ENCODE results near the gene FOXRED1. TPM values are rescaled to one million over a fixed set of nuclear protein-coding genes. Genes with fewer than 3 reads are reported as not detected.
"Not testable (repeated sequence)": the region's sequence is repeated elsewhere in the genome, so short reads cannot be mapped to it uniquely, and the experiment has no call there.

FOXRED1 gene
- total and polyA plus RNA-seq, 4 donors, result 9.6 to 26.5 (median 22.6) TPM

DNA sequence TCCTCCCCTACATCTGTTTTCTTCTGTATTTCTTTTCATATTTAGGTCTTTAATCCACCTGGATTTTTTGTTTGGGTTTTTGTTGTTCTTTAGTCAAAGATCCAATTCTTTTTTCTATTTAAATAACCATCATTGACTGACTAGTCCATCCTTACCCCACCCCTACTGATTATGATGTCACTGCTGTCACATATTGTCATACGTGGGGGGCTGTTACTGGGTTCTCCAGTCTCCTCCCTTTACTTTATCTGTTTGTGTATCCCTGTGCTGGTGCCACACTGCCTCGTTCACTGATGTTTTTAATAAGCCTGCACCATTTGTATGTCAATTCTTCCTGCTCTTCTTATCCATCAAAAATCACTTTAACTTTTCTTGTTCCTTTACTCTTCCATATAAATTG, 28.1 kb downstream of the FOXRED1 start:
- DNase-seq (no peak), ATAC-seq (ENCODE audit: low FRiP score) (no peak)
- 52 to 57% methylated on average over 2 of the region's 2 CpGs for WGBS, 2 donors
- Histone ChIP-seq H3K9me3 (ENCODE audit: control insufficient read depth, low read length) (no peaks in the 10 kb centered on the region), H3K27me3 (ENCODE audit: control insufficient read depth in 1 of 2, insufficient read depth in 2 of 2, low read length in 1 of 2) (no peaks in the 10 kb centered on the region), H3K4me3 (ENCODE audit: low read length in 2 of 2) (no peak overlapping the region), H3K4me1 (ENCODE audit: control insufficient read depth in 1 of 2, insufficient read depth in 2 of 2, low read length in 2 of 2) (no peaks in the 10 kb centered on the region), H3K27ac (ENCODE audit: low read depth in 1 of 2, low read length in 2 of 2) (no peak overlapping the region), H3K36me3 (ENCODE audit: control insufficient read depth in 1 of 2, insufficient read depth in 2 of 2, low read length in 1 of 2) (peaks cover 3 to 6% of the 10 kb centered on the region in 2 donors)
- intact Hi-C loops (cut with DNase I), result no loop called here

- Histone ChIP-seq H3K4me3 (ENCODE audit: low read length in 2 of 2) (peak within 1 kb of the TSS; percentile 10 to 56), H3K27me3 (ENCODE audit: control insufficient read depth in 1 of 2, insufficient read depth in 2 of 2, low read length in 1 of 2) (peaks cover 0 to 2% of the 10 kb centered on the region in 2 donors), H3K27ac (ENCODE audit: low read depth in 1 of 2, low read length in 2 of 2) (peak within 1 kb of the TSS in 1 of 2 donors; percentile 76), H3K36me3 (ENCODE audit: control insufficient read depth in 1 of 2, insufficient read depth in 2 of 2, low read length in 1 of 2) (no peaks in the 10 kb centered on the region), H3K9me3 (ENCODE audit: control insufficient read depth, low read length) (no peaks in the 10 kb centered on the region), H3K4me1 (ENCODE audit: control insufficient read depth in 1 of 2, insufficient read depth in 2 of 2, low read length in 2 of 2) (no peaks in the 10 kb centered on the region)
- 1% methylated on average over 60 to 61 of the region's 61 CpGs for WGBS, 2 donors
- DNase-seq (peak; percentile 94 to 96), ATAC-seq (ENCODE audit: low FRiP score) (peak; percentile 100)
- intact Hi-C loops (cut with DNase I), result loop anchor here in 1 of 2 donors (5.0 kb wide), 1 partner anchor 113 kb away; no protein-coding TSS in a partner anchor
These were observed 34.9 kb downstream of the FOXRED1 start, which contains the start of gene DCPS for GRCh38 chr11:126303623-126304456. Gene DCPS, plus strand, starts transcription at chr11:126304060. Its CDS starts 21 bp downstream, at chr11:126304081.

GRCh38 chr11:126304457-126305075, 35.6 kb downstream of the FOXRED1 start:
- WGBS, 2 donors, result 21 to 31% methylated on average over 12 of the region's 12 CpGs
- H3K36me3 ChIP-seq (ENCODE audit: control insufficient read depth in 1 of 2, insufficient read depth in 2 of 2, low read length in 1 of 2), result no peaks in the 10 kb centered on the region
- no peaks in the 10 kb centered on the region for H3K9me3 ChIP-seq (ENCODE audit: control insufficient read depth, low read length)
- peaks cover 0 to 2% of the 10 kb centered on the region in 2 donors for H3K27me3 ChIP-seq (ENCODE audit: control insufficient read depth in 1 of 2, insufficient read depth in 2 of 2, low read length in 1 of 2)
- H3K27ac ChIP-seq (ENCODE audit: low read depth in 1 of 2, low read length in 2 of 2), result peak overlapping the region in 1 of 2 donors; percentile 11
- peak overlapping the region; percentile 10 to 55 for H3K4me3 ChIP-seq (ENCODE audit: low read length in 2 of 2)
- intact Hi-C loops (cut with DNase I), result loop anchor here in 1 of 2 donors (5.0 kb wide), 2 partner anchors 53 to 113 kb away; partner anchors contain the start of gene ST3GAL4
- H3K4me1 ChIP-seq (ENCODE audit: control insufficient read depth in 1 of 2, insufficient read depth in 2 of 2, low read length in 2 of 2), result no peaks in the 10 kb centered on the region
- ATAC-seq (ENCODE audit: low FRiP score), result peak; percentile 33
- DNase-seq, result no peak

GRCh38 chr11:126305699-126306098, 36.7 kb downstream of the FOXRED1 start:
- Histone ChIP-seq H3K27ac (ENCODE audit: low read depth in 1 of 2, low read length in 2 of 2) (no peak overlapping the region), H3K36me3 (ENCODE audit: control insufficient read depth in 1 of 2, insufficient read depth in 2 of 2, low read length in 1 of 2) (no peaks in the 10 kb centered on the region), H3K4me1 (ENCODE audit: control insufficient read depth in 1 of 2, insufficient read depth in 2 of 2, low read length in 2 of 2) (no peaks in the 10 kb centered on the region), H3K27me3 (ENCODE audit: control insufficient read depth in 1 of 2, insufficient read depth in 2 of 2, low read length in 1 of 2) (peaks cover 0 to 2% of the 10 kb centered on the region in 2 donors), H3K4me3 (ENCODE audit: low read length in 2 of 2) (no peak overlapping the region), H3K9me3 (ENCODE audit: control insufficient read depth, low read length) (no peaks in the 10 kb centered on the region)
- intact Hi-C loops (cut with DNase I), result loop anchor here in 1 of 2 donors (5.0 kb wide), 1 partner anchor 52 kb away; the partner anchor contains the start of gene ST3GAL4
- no peak for ATAC-seq (ENCODE audit: low FRiP score)
- no peak for DNase-seq
- 91 to 96% methylated on average over 4 of the region's 4 CpGs for WGBS, 2 donors

DNA sequence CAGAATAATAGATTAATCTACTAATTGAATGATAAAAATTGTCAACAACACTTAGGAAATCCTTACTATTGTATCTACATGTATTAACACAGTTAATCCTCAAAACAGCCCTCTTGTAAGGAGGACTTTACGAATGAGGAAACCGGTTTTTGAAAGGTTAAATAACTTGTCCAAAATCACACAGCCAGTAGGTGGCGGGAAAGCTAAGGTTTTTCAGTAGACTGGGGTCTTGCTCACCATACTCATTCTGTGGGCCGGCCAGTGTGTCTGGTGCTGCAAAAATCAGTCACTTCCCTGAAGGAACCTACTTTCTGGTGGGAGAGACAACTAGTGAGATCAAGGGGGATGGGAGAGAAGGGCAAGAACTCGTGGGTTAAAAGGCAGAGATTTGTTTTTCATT, 38.8 kb downstream of the FOXRED1 start:
- H3K36me3 ChIP-seq (ENCODE audit: control insufficient read depth in 1 of 2, insufficient read depth in 2 of 2, low read length in 1 of 2), result no peaks in the 10 kb centered on the region
- ATAC-seq (ENCODE audit: low FRiP score) (no peak), DNase-seq (no peak)
- intact Hi-C loops (cut with DNase I), result loop anchor here in 1 of 2 donors (5.0 kb wide), 1 partner anchor 50 kb away; the partner anchor contains the start of gene ST3GAL4
- no peak overlapping the region for H3K27ac ChIP-seq (ENCODE audit: low read depth in 1 of 2, low read length in 2 of 2)
- H3K4me3 ChIP-seq (ENCODE audit: low read length in 2 of 2), result no peak overlapping the region
- 21 to 29% methylated on average over 5 of the region's 5 CpGs for WGBS, 2 donors
- no peaks in the 10 kb centered on the region for H3K9me3 ChIP-seq (ENCODE audit: control insufficient read depth, low read length)
- no peaks in the 10 kb centered on the region for H3K4me1 ChIP-seq (ENCODE audit: control insufficient read depth in 1 of 2, insufficient read depth in 2 of 2, low read length in 2 of 2)
- H3K27me3 ChIP-seq (ENCODE audit: control insufficient read depth in 1 of 2, insufficient read depth in 2 of 2, low read length in 1 of 2), result peaks cover 0 to 2% of the 10 kb centered on the region in 2 donors

GRCh38 chr11:126308271-126308671, 39.3 kb downstream of the FOXRED1 start:
- peaks cover 0 to 2% of the 10 kb centered on the region in 2 donors for H3K27me3 ChIP-seq (ENCODE audit: control insufficient read depth in 1 of 2, insufficient read depth in 2 of 2, low read length in 1 of 2)
- ATAC-seq (ENCODE audit: low FRiP score) (no peak), DNase-seq (no peak)
- intact Hi-C loops (cut with DNase I), result loop anchor here in 1 of 2 donors (5.0 kb wide), 1 partner anchor 49 kb away; the partner anchor contains the start of gene ST3GAL4
- no peak overlapping the region for H3K27ac ChIP-seq (ENCODE audit: low read depth in 1 of 2, low read length in 2 of 2)
- no peaks in the 10 kb centered on the region for H3K4me1 ChIP-seq (ENCODE audit: control insufficient read depth in 1 of 2, insufficient read depth in 2 of 2, low read length in 2 of 2)
- no peak overlapping the region for H3K4me3 ChIP-seq (ENCODE audit: low read length in 2 of 2)
- no peaks in the 10 kb centered on the region for H3K9me3 ChIP-seq (ENCODE audit: control insufficient read depth, low read length)
- no peaks in the 10 kb centered on the region for H3K36me3 ChIP-seq (ENCODE audit: control insufficient read depth in 1 of 2, insufficient read depth in 2 of 2, low read length in 1 of 2)
- WGBS, 2 donors, result 68 to 78% methylated on average over 4 of the region's 4 CpGs

- not testable (repeated sequence) for DNase-seq; ATAC-seq (ENCODE audit: low FRiP score); H3K4me3 ChIP-seq (ENCODE audit: low read length in 2 of 2); H3K36me3 ChIP-seq (ENCODE audit: control insufficient read depth in 1 of 2, insufficient read depth in 2 of 2, low read length in 1 of 2); H3K27ac ChIP-seq (ENCODE audit: low read depth in 1 of 2, low read length in 2 of 2); H3K9me3 ChIP-seq (ENCODE audit: control insufficient read depth, low read length); H3K27me3 ChIP-seq (ENCODE audit: control insufficient read depth in 1 of 2, insufficient read depth in 2 of 2, low read length in 1 of 2); H3K4me1 ChIP-seq (ENCODE audit: control insufficient read depth in 1 of 2, insufficient read depth in 2 of 2, low read length in 2 of 2)
- WGBS, 2 donors, result 89 to 90% methylated on average over 4 of the region's 4 CpGs
- intact Hi-C loops (cut with DNase I), result loop anchor here in 1 of 2 donors (5.0 kb wide), 1 partner anchor 49 kb away; the partner anchor contains the start of gene ST3GAL4
These were observed 39.8 kb downstream of the FOXRED1 start for GRCh38 chr11:126308771-126309170.

- H3K9me3 ChIP-seq (ENCODE audit: control insufficient read depth, low read length), result no peaks in the 10 kb centered on the region
- no peak overlapping the region for H3K4me3 ChIP-seq (ENCODE audit: low read length in 2 of 2)
- intact Hi-C loops (cut with DNase I), result loop anchor here (1.0 to 10.0 kb wide), 4 partner anchors 37 to 170 kb away; no protein-coding TSS in a partner anchor
- peak; percentile 79 to 89 for DNase-seq
- H3K4me1 ChIP-seq (ENCODE audit: control insufficient read depth in 1 of 2, insufficient read depth in 2 of 2, low read length in 2 of 2), result no peaks in the 10 kb centered on the region
- peak; percentile 93 for ATAC-seq (ENCODE audit: low FRiP score)
- H3K27me3 ChIP-seq (ENCODE audit: control insufficient read depth in 1 of 2, insufficient read depth in 2 of 2, low read length in 1 of 2), result no peaks in the 10 kb centered on the region
- 59 to 70% methylated on average over 12 of the region's 12 CpGs for WGBS, 2 donors
- H3K27ac ChIP-seq (ENCODE audit: low read depth in 1 of 2, low read length in 2 of 2), result no peak overlapping the region
- H3K36me3 ChIP-seq (ENCODE audit: control insufficient read depth in 1 of 2, insufficient read depth in 2 of 2, low read length in 1 of 2), result no peaks in the 10 kb centered on the region
These were observed 41.4 kb downstream of the FOXRED1 start for GRCh38 chr11:126310200-126310991.

Measured in aorta (tissue), 5 donors.